HCT116 (cell line): ENCODE results near the gene DPH3. TPM values are rescaled to one million over a fixed set of nuclear protein-coding genes. Genes with fewer than 3 reads are reported as not detected.

Experiments used
- ATAC-seq: fragments of 200-7000 bp; cut with Tn5 transposase; 2 replicates; pipeline ENCODE4 v1.9.1; 2020; ENCODE audit warnings: mild to moderate bottlenecking, moderate library complexity
- BruUV-seq: library from RNA; stranded (reverse); fragments of 400-500 nt; replicated peaks from 2 replicates; lab custom pipeline; 2021; lab: Mats Ljungman, UMichigan
- CTCF ChIA-PET: fragments of 300-600 bp; sonication (Branson Sonifier 250); formaldehyde crosslinking; loops from one replicate; lab custom pipeline; 2021; ENCODE audit warnings: antibody characterized with exemption; lab: Charles Lee
- POLR2A ChIA-PET: fragments of 300-600, 350-600 bp; sonication (Branson Sonifier 250); formaldehyde crosslinking; loops from one replicate; lab custom pipeline; 2021; ENCODE audit warnings: antibody characterized with exemption; lab: Charles Lee
- RAD21 ChIA-PET, 2 experiments: fragments of 300-600 bp; sonication (Branson Sonifier 250); formaldehyde crosslinking; loops; one replicate each; lab custom pipeline; 2023; ENCODE audit warnings: low total read pairs in 2 of 2; ENCODE audit not compliant: uncharacterized antibody in 2 of 2, unreplicated experiment in 2 of 2, low non-redundant PET in 1 of 2; lab: Charles Lee
- DNase-seq: peaks from one replicate; pipeline ENCODE4 v3.0.0-alpha.2; 2010; ENCODE audit warnings: low read depth, low spot score
- H2AFZ ChIP-seq: fragments of 200-600 bp; shearing (Covaris generic), sonication (generic); 2 replicates; pipeline ENCODE4 v1.6.1; 2017; ENCODE audit warnings: low read depth, mixed run types, mixed read lengths, antibody characterized with exemption, low read length; ENCODE audit not compliant: poor library complexity, severe bottlenecking
- H3K27ac ChIP-seq: 2 replicates; pipeline ENCODE4 v1.5.1; 2012; ENCODE audit warnings: low read depth, low read length
- H3K27me3 ChIP-seq: fragments of 200-600 bp; sonication (generic); 2 replicates; pipeline ENCODE4 v1.6.1; 2016; ENCODE audit warnings: mixed run types, low read length, mixed read lengths; ENCODE audit not compliant: insufficient read depth
- H3K36me3 ChIP-seq, 2 experiments: fragments of 200-500 bp in 1 of 2; fragments of 200-600 bp in 1 of 2; sonication (Bioruptor generic) in 1 of 2; sonication (generic) in 1 of 2; 2 replicates each; pipeline versions ENCODE4 v1.5.1 to v1.6.1; 2014 to 2016; ENCODE audit warnings: low read length in 2 of 2, inconsistent platforms in 1 of 2, mixed read lengths in 1 of 2, mixed run types in 1 of 2; ENCODE audit not compliant: insufficient read depth in 2 of 2, control insufficient read depth in 1 of 2
- H3K4me1 ChIP-seq, 2 experiments: fragments of 200-600 bp in 1 of 2; sonication (generic) in 1 of 2; 2 replicates each; pipeline versions ENCODE4 v1.5.1 to v1.6.1; 2012 to 2017; ENCODE audit warnings: low read length in 2 of 2, inconsistent platforms in 1 of 2, mild to moderate bottlenecking in 1 of 2, mixed read lengths in 1 of 2, mixed run types in 1 of 2, moderate library complexity in 1 of 2; ENCODE audit not compliant: insufficient read depth in 2 of 2, control insufficient read depth in 1 of 2
- H3K4me2 ChIP-seq: fragments of 200-600 bp; sonication (generic); 2 replicates; pipeline ENCODE4 v1.6.1; 2017; ENCODE audit warnings: mixed run types, low read length, mixed read lengths
- H3K4me3 ChIP-seq, 2 experiments: fragments of 200-600 bp in 1 of 2; sonication (generic) in 1 of 2; replicated peaks in 1 of 2; 2 replicates each; pipeline ENCODE4 v1.5.1; 2011 to 2016; ENCODE audit warnings: low read length in 2 of 2, control low read depth in 1 of 2, low read depth in 1 of 2, mild to moderate bottlenecking in 1 of 2, mixed read lengths in 1 of 2, mixed run types in 1 of 2
- H3K79me2 ChIP-seq: fragments of 200-600 bp; sonication (generic); 2 replicates; pipeline ENCODE4 v1.6.1; 2017; ENCODE audit warnings: mild to moderate bottlenecking, mixed run types, low read length, moderate library complexity, mixed read lengths; ENCODE audit not compliant: insufficient read depth
- H3K9ac ChIP-seq: fragments of 200-600 bp; sonication (generic); 2 replicates; pipeline ENCODE4 v1.6.1; 2016; ENCODE audit warnings: low read length, mixed read lengths
- H3K9me2 ChIP-seq: fragments of 200-600 bp; sonication (generic), shearing (Covaris generic); 2 replicates; pipeline ENCODE4 v1.6.1; 2017; ENCODE audit warnings: mixed run types, mild to moderate bottlenecking, moderate library complexity; ENCODE audit not compliant: insufficient read depth
- H3K9me3 ChIP-seq, 2 experiments: fragments of 200-500 bp in 1 of 2; fragments of 200-600 bp in 1 of 2; sonication (Bioruptor generic) in 1 of 2; sonication (generic) in 1 of 2; 2 replicates each; pipeline ENCODE4 v1.6.1; 2014 to 2017; ENCODE audit warnings: low read length in 2 of 2, mixed read lengths in 2 of 2, inconsistent platforms in 1 of 2, low read depth in 1 of 2, mild to moderate bottlenecking in 1 of 2, mixed run types in 1 of 2, moderate library complexity in 1 of 2; ENCODE audit not compliant: control insufficient read depth in 1 of 2, insufficient read depth in 1 of 2
- H4K20me1 ChIP-seq: fragments of 200-600 bp; sonication (generic), shearing (Covaris generic); 2 replicates; pipeline ENCODE4 v1.6.1; 2017; ENCODE audit warnings: mixed run types, mild to moderate bottlenecking, moderate library complexity; ENCODE audit not compliant: insufficient read depth
- CBX3 ChIP-seq: IDR thresholded peaks from 2 replicates; pipeline ENCODE4 v1.6.1; 2012; ENCODE audit warnings: low read depth
- ELF1 ChIP-seq: IDR thresholded peaks from 2 replicates; pipeline ENCODE4 v1.6.1; 2012; ENCODE audit warnings: low read depth, borderline replicate concordance
- EZH2 ChIP-seq: fragments of 200-600 bp; sonication (generic); IDR thresholded peaks from 2 replicates; pipeline ENCODE4 v1.6.1; 2017; ENCODE audit warnings: antibody characterized with exemption, mixed run types
- EZH2phosphoT487 ChIP-seq: fragments of 200-600 bp; IDR thresholded peaks from 2 replicates; pipeline ENCODE4 v1.6.1; 2018; ENCODE audit warnings: antibody characterized with exemption, borderline replicate concordance
- FOSL1 ChIP-seq: IDR thresholded peaks from 2 replicates; pipeline ENCODE4 v1.6.1; 2012; ENCODE audit warnings: low read depth
- MAX ChIP-seq: IDR thresholded peaks from 2 replicates; pipeline ENCODE4 v1.6.1; 2012
- POLR2A ChIP-seq: IDR thresholded peaks from 2 replicates; pipeline ENCODE4 v1.7.0; 2011; ENCODE audit warnings: borderline replicate concordance; ENCODE audit not compliant: insufficient read depth, insufficient read length; ENCODE audit errors: extremely low read depth
- POLR2AphosphoS5 ChIP-seq: IDR thresholded peaks from 2 replicates; pipeline ENCODE4 v1.6.1; 2011; ENCODE audit warnings: mild to moderate bottlenecking, low read depth, low read length, moderate library complexity
- RAD21 ChIP-seq: IDR thresholded peaks from 2 replicates; pipeline ENCODE4 v1.6.1; 2012; ENCODE audit warnings: low read depth, mild to moderate bottlenecking
- SIN3A ChIP-seq: IDR thresholded peaks from 2 replicates; pipeline ENCODE4 v1.6.1; 2012; ENCODE audit warnings: low read depth
- SP1 ChIP-seq: IDR thresholded peaks from 2 replicates; pipeline ENCODE4 v1.6.1; 2012; ENCODE audit warnings: low read depth
- TCF7L2 ChIP-seq: IDR thresholded peaks from 2 replicates; pipeline ENCODE4 v1.7.0; 2011; ENCODE audit warnings: borderline replicate concordance, inconsistent platforms; ENCODE audit not compliant: insufficient read depth, insufficient read length; ENCODE audit errors: extremely low read depth
- ZBTB33 ChIP-seq: IDR thresholded peaks from 2 replicates; pipeline ENCODE4 v1.6.1; 2011; ENCODE audit warnings: mild to moderate bottlenecking, low read length, moderate library complexity; ENCODE audit not compliant: insufficient replicate concordance; ENCODE audit errors: extremely low read depth
- ZFX ChIP-seq: fragments of 450-650 bp; IDR thresholded peaks from 2 replicates; pipeline ENCODE4 v1.6.1; 2017
- ZNF274 ChIP-seq: fragments of 200-500 bp; sonication (Bioruptor generic); IDR thresholded peaks from 2 replicates; pipeline ENCODE4 v1.6.1; 2014; ENCODE audit warnings: mild to moderate bottlenecking, low read depth, low read length, inconsistent platforms
- intact Hi-C: fragments of 100-400 bp; cut with micrococcal nuclease; formaldehyde crosslinking; loops from 2 replicates; pipeline ENCODE4 v1.10.0; 2022
- total RNA-seq: library from RNA; stranded (reverse); gene quantifications from one replicate; pipeline ENCODE4 v1.2.1, GENCODE V29; 2021; ENCODE audit not compliant: unreplicated experiment
- TF ChIP-seq, protein P1 (sequence below), 3 experiments: fragments of 200-600 bp in 1 of 3; sonication (generic) in 1 of 3; IDR thresholded peaks in 2 of 3; conservative IDR thresholded peaks in 1 of 3; 2 replicates each; pipeline ENCODE4 v1.5.1; 2012 to 2017; ENCODE audit warnings: low read depth in 2 of 3, low read length in 2 of 3, antibody characterized with exemption in 1 of 3, borderline replicate concordance in 1 of 3, control low read depth in 1 of 3, mild to moderate bottlenecking in 1 of 3, mixed read lengths in 1 of 3, mixed run types in 1 of 3, moderate library complexity in 1 of 3; ENCODE audit not compliant: insufficient read depth in 1 of 3

The DPH3 gene
- total RNA-seq, 1 experiment from 2014 or later, result 13.8 TPM

DNA sequence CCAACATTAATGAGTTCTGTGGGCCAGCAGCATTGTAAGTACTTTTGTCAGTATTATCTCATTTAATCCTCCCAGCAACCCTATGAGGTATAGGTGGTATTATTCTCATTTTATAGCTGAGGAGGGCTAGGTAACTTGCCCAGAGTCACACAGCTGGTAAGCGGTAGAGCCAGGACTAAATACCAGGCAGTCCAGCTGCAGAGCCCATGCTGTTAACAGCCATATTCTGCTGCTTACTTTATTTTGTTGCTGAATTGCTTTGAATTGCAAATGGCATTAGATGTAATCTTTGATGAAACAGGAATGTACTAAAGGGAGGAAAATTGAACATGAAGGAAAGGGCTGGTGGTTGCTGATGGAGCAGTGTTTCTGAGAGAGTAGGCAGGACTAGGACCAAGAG lies 19.9 kb upstream of the DPH3 start:
- RAD21 ChIA-PET, result no interaction called here
- Histone ChIP-seq H3K27ac (no peak overlapping the region), H3K79me2 (no peaks in the 10 kb centered on the region)
- TF ChIP-seq TCF7L2, result no peak
- no peak for TF ChIP-seq SP1
- TF ChIP-seq ZFX, result no peak
- no peak for TF ChIP-seq EZH2
- TF ChIP-seq MAX, result no peak
- TF ChIP-seq POLR2AphosphoS5, result no peak
- no peak for TF ChIP-seq POLR2A
- no peak for TF ChIP-seq SIN3A
- no peak for TF ChIP-seq EZH2phosphoT487
- TF ChIP-seq CBX3, result no peak
- TF ChIP-seq RAD21, result no peak
- no peak for TF ChIP-seq FOSL1
- no peak for TF ChIP-seq ELF1
- TF ChIP-seq ZNF274, result no peak
- TF ChIP-seq, protein P1, sequence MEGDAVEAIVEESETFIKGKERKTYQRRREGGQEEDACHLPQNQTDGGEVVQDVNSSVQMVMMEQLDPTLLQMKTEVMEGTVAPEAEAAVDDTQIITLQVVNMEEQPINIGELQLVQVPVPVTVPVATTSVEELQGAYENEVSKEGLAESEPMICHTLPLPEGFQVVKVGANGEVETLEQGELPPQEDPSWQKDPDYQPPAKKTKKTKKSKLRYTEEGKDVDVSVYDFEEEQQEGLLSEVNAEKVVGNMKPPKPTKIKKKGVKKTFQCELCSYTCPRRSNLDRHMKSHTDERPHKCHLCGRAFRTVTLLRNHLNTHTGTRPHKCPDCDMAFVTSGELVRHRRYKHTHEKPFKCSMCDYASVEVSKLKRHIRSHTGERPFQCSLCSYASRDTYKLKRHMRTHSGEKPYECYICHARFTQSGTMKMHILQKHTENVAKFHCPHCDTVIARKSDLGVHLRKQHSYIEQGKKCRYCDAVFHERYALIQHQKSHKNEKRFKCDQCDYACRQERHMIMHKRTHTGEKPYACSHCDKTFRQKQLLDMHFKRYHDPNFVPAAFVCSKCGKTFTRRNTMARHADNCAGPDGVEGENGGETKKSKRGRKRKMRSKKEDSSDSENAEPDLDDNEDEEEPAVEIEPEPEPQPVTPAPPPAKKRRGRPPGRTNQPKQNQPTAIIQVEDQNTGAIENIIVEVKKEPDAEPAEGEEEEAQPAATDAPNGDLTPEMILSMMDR (IDR thresholded peaks at IDR 0.05 in 2 of 3, conservative IDR thresholded peaks at IDR 0.05 in 1 of 3; ENCODE audit: borderline replicate concordance in 1 of 3, insufficient read depth in 1 of 3, low read depth in 2 of 3, low read length in 2 of 3), result no peak
- TF ChIP-seq ZBTB33, result no peak
- TF ChIP-seq, all 23 proteins: peak for 0
- no TSS peak for BruUV-seq
- Histone ChIP-seq H3K4me3 (no peak overlapping the region), H3K27me3 (no peaks in the 10 kb centered on the region), H4K20me1 (no peaks in the 10 kb centered on the region), H3K36me3 (peaks cover 4 to 10% of the 10 kb centered on the region in 2 experiments; a peak in 2 of 4 replicates), H3K9ac (no peak overlapping the region), H2AFZ (no peak overlapping the region), H3K9me2 (no peaks in the 10 kb centered on the region), H3K4me2 (no peak overlapping the region), H3K9me3 (no peaks in the 10 kb centered on the region), H3K4me1 (no peaks in the 10 kb centered on the region)
- no peak for DNase-seq
- intact Hi-C loops, result no loop called here
- POLR2A ChIA-PET, result no interaction called here
- CTCF ChIA-PET, result no interaction called here
- no peak for ATAC-seq
